Upper lobe of right lung (tissue), 1 donor: ENCODE measurements around the gene SYNDIG1. TPM values are rescaled to one million over a fixed set of nuclear protein-coding genes. Genes with fewer than 3 reads are reported as not detected.

Experiments
- ATAC-seq: fragments of 200-7000 bp; cut with Tn5 transposase; one replicate; pipeline ENCODE4 v1.9.1; 2020; ENCODE audit warnings: mild to moderate bottlenecking, moderate library complexity
- DNase-seq: peaks from one replicate; pipeline ENCODE4 v3.0.0-alpha.2; 2020
- H3K27ac ChIP-seq: fragments of 200-600 bp; one replicate; pipeline ENCODE4 v1.8.0; 2022
- H3K27me3 ChIP-seq: fragments of 200-600 bp; one replicate; pipeline ENCODE4 v1.8.0; 2022; ENCODE audit warnings: mild to moderate bottlenecking
- H3K36me3 ChIP-seq: fragments of 200-600 bp; one replicate; pipeline ENCODE4 v1.8.0; 2022
- H3K4me1 ChIP-seq: fragments of 200-600 bp; one replicate; pipeline ENCODE4 v1.8.0; 2022
- H3K4me3 ChIP-seq: fragments of 200-600 bp; one replicate; pipeline ENCODE4 v1.8.0; 2022; ENCODE audit warnings: mild to moderate bottlenecking
- H3K9me3 ChIP-seq: fragments of 200-600 bp; one replicate; pipeline ENCODE4 v1.8.0; 2022
- CTCF ChIP-seq: fragments of 200-600 bp; IDR thresholded peaks from one replicate; pipeline ENCODE4 v1.8.0; 2022; ENCODE audit warnings: antibody characterized with exemption
- intact Hi-C: fragments of 100-400 bp; cut with DNase I; formaldehyde crosslinking; loops from one replicate; pipeline ENCODE4 v1.11.0; 2022
- total RNA-seq: library from RNA; stranded (reverse); fragmentation: NEBNext Ultra II Directional; extraction: Animal tissue kit (Norgen Biotek cat#: 25700); gene quantifications from one replicate; pipeline ENCODE4 v1.2.1, GENCODE V29; 2021
- donor health status: DM: no; HTN: yes; CAD: no; lungs with severe emphysema.

Gene SYNDIG1
- total RNA-seq, 1 donor from 2014 or later = not detected

- ATAC-seq (no peak), DNase-seq (peak; percentile 46)
- intact Hi-C loops = no loop called here
- H3K27ac ChIP-seq = no peak overlapping the region
- no peaks in the 10 kb centered on the region for H3K4me1 ChIP-seq
- no peaks in the 10 kb centered on the region for H3K9me3 ChIP-seq
- no peak for TF ChIP-seq CTCF
- H3K4me3 ChIP-seq = no peak overlapping the region
- H3K36me3 ChIP-seq = no peaks in the 10 kb centered on the region
- no peaks in the 10 kb centered on the region for H3K27me3 ChIP-seq
These were observed 213.1 kb downstream of the SYNDIG1 start for GRCh38 chr20:24682496-24682985.

GRCh38 chr20:24683676-24684075, 214.2 kb downstream of the SYNDIG1 start:
- ATAC-seq (no peak), DNase-seq (peak; percentile 11)
- Histone ChIP-seq H3K4me3 (no peak overlapping the region), H3K27ac (no peak overlapping the region), H3K27me3 (no peaks in the 10 kb centered on the region), H3K36me3 (no peaks in the 10 kb centered on the region), H3K4me1 (no peaks in the 10 kb centered on the region), H3K9me3 (no peaks in the 10 kb centered on the region)
- intact Hi-C loops = no loop called here
- TF ChIP-seq CTCF = no peak

GRCh38 chr20:24684421-24684871, 215.0 kb downstream of the SYNDIG1 start:
- Histone ChIP-seq H3K27me3 (no peaks in the 10 kb centered on the region), H3K27ac (no peak overlapping the region), H3K9me3 (no peaks in the 10 kb centered on the region), H3K4me1 (no peaks in the 10 kb centered on the region), H3K36me3 (no peaks in the 10 kb centered on the region), H3K4me3 (no peak overlapping the region)
- no peak for TF ChIP-seq CTCF
- intact Hi-C loops = no loop called here
- peak; percentile 60 for DNase-seq
- peak; percentile 40 for ATAC-seq

GRCh38 chr20:24684956-24685691, 215.7 kb downstream of the SYNDIG1 start:
- ATAC-seq = peak; percentile 24

GRCh38 chr20:24685736-24686135, 216.3 kb downstream of the SYNDIG1 start:
- no peaks in the 10 kb centered on the region for H3K36me3 ChIP-seq
- TF ChIP-seq CTCF = no peak
- no peaks in the 10 kb centered on the region for H3K4me1 ChIP-seq
- intact Hi-C loops = no loop called here
- DNase-seq (peak; percentile 23), ATAC-seq (no peak)
- no peaks in the 10 kb centered on the region for H3K9me3 ChIP-seq
- H3K4me3 ChIP-seq = no peak overlapping the region
- no peaks in the 10 kb centered on the region for H3K27me3 ChIP-seq
- H3K27ac ChIP-seq = no peak overlapping the region

More at GRCh38 chr20:24684956-24685691, 215.7 kb downstream of the SYNDIG1 start:
- no peak for TF ChIP-seq CTCF
- Histone ChIP-seq H3K27ac (no peak overlapping the region), H3K9me3 (no peaks in the 10 kb centered on the region), H3K27me3 (no peaks in the 10 kb centered on the region), H3K4me3 (no peak overlapping the region), H3K36me3 (no peaks in the 10 kb centered on the region), H3K4me1 (no peaks in the 10 kb centered on the region)
- peak; percentile 48 for DNase-seq
- intact Hi-C loops = no loop called here
